Neural cell (in vitro differentiated cells): ENCODE data around the gene ST6GALNAC4. TPM values are rescaled to one million over a fixed set of nuclear protein-coding genes. Genes with fewer than 3 reads are reported as not detected.

Source experiments
- H2AFZ ChIP-seq: fragments of 200-600, 300-800 bp; sonication (generic), shearing (Covaris generic); 2 replicates; pipeline ENCODE4 v1.6.0; 2014; ENCODE audit warnings: low read depth, mild to moderate bottlenecking, antibody characterized with exemption, low read length, moderate library complexity
- H3F3A ChIP-seq: fragments of 200-600 bp; shearing (Covaris generic); 2 replicates; pipeline ENCODE4 v1.6.1; 2016; ENCODE audit warnings: mild to moderate bottlenecking, moderate library complexity, mixed read lengths, antibody characterized with exemption, low read length; ENCODE audit not compliant: insufficient read depth, poor library complexity, severe bottlenecking
- H3K27ac ChIP-seq: fragments of 200-600, 300-800 bp; sonication (generic), shearing (Covaris generic); 2 replicates; pipeline ENCODE4 v1.5.1; 2014; ENCODE audit warnings: mild to moderate bottlenecking, low read length, moderate library complexity
- H3K27me3 ChIP-seq: fragments of 300-800, 200-600 bp; sonication (generic), shearing (Covaris generic); 2 replicates; pipeline ENCODE4 v1.6.0; 2014; ENCODE audit warnings: mild to moderate bottlenecking, low read depth, low read length, moderate library complexity; ENCODE audit not compliant: insufficient read depth
- H3K36me3 ChIP-seq: fragments of 300-800, 200-600 bp; sonication (generic), shearing (Covaris generic); 2 replicates; pipeline ENCODE4 v1.5.1; 2014; ENCODE audit warnings: mild to moderate bottlenecking, antibody characterized with exemption, low read length, moderate library complexity; ENCODE audit not compliant: insufficient read depth
- H3K4me2 ChIP-seq: fragments of 300-800, 200-600 bp; sonication (generic), shearing (Covaris generic); 2 replicates; pipeline ENCODE4 v1.6.0; 2014; ENCODE audit warnings: mild to moderate bottlenecking, low read length
- H3K4me3 ChIP-seq: fragments of 300-800, 200-600 bp; sonication (generic), shearing (Covaris generic); 2 replicates; pipeline ENCODE4 v1.5.1; 2014; ENCODE audit warnings: mild to moderate bottlenecking, low read length, moderate library complexity
- H3K79me2 ChIP-seq: fragments of 200-600 bp; shearing (Covaris generic); replicated peaks from 2 replicates; pipeline ENCODE4 v1.6.0; 2014; ENCODE audit warnings: mild to moderate bottlenecking, low read length, moderate library complexity; ENCODE audit not compliant: insufficient read depth
- H3K9ac ChIP-seq: fragments of 300-800, 200-600 bp; sonication (generic), shearing (Covaris generic); 2 replicates; pipeline ENCODE4 v1.6.1; 2016; ENCODE audit warnings: mild to moderate bottlenecking, low read length, mixed read lengths
- H3K9me2 ChIP-seq: fragments of 200-600 bp; shearing (Covaris generic); 2 replicates; pipeline ENCODE4 v1.6.1; 2016; ENCODE audit warnings: mild to moderate bottlenecking, low read length, mixed read lengths; ENCODE audit not compliant: insufficient read depth
- H3K9me3 ChIP-seq: fragments of 200-600, 300-800 bp; sonication (generic), shearing (Covaris generic); 2 replicates; pipeline ENCODE4 v1.6.1; 2016; ENCODE audit warnings: mild to moderate bottlenecking, mixed run types, low read length, moderate library complexity, mixed read lengths
- H4K20me1 ChIP-seq: fragments of 200-600 bp; shearing (Covaris generic); 2 replicates; pipeline ENCODE4 v1.6.1; 2016; ENCODE audit warnings: mild to moderate bottlenecking, mixed run types; ENCODE audit not compliant: insufficient read depth
- EP300 ChIP-seq: fragments of 450-650 bp; conservative IDR thresholded peaks from 2 replicates; pipeline ENCODE4 v1.6.1; 2014; ENCODE audit warnings: antibody characterized with exemption, mild to moderate bottlenecking, moderate library complexity; ENCODE audit not compliant: poor library complexity, severe bottlenecking
- EZH2 ChIP-seq: fragments of 200-600, 300-800 bp; shearing (Covaris generic), sonication (generic); IDR thresholded peaks from 2 replicates; pipeline ENCODE4 v1.6.1; 2014; ENCODE audit warnings: antibody characterized with exemption, low read length, borderline replicate concordance, mild to moderate bottlenecking; ENCODE audit not compliant: insufficient read depth, poor library complexity, severe bottlenecking
- MXI1 ChIP-seq: fragments of 450-650 bp; conservative IDR thresholded peaks from 2 replicates; pipeline ENCODE4 v1.6.1; 2014; ENCODE audit warnings: antibody characterized with exemption, mild to moderate bottlenecking; ENCODE audit not compliant: poor library complexity, severe bottlenecking
- POLR2AphosphoS5 ChIP-seq: IDR thresholded peaks from 2 replicates; pipeline ENCODE4 v1.6.1; 2012
- RAD21 ChIP-seq: fragments of 450-650 bp; conservative IDR thresholded peaks from 2 replicates; pipeline ENCODE4 v1.6.1; 2014; ENCODE audit warnings: antibody characterized with exemption, mild to moderate bottlenecking, moderate library complexity
- SMC3 ChIP-seq: fragments of 450-650 bp; conservative IDR thresholded peaks from 2 replicates; pipeline ENCODE4 v1.6.1; 2014; ENCODE audit warnings: antibody characterized with exemption, mild to moderate bottlenecking, moderate library complexity; ENCODE audit not compliant: poor library complexity
- TAF1 ChIP-seq: IDR thresholded peaks from 2 replicates; pipeline ENCODE4 v1.6.1; 2012; ENCODE audit warnings: low read depth
- polyA plus RNA-seq: library from polyadenylated mRNA; depleted of rRNA; stranded (reverse); fragments of >200 nt; gene quantifications from 2 replicates; pipeline ENCODE4 v1.2.3, GENCODE V29; 2014
- TF ChIP-seq, protein P1 (sequence below): fragments of 450-650 bp; IDR thresholded peaks from 2 replicates; pipeline ENCODE4 v1.5.1; 2014; ENCODE audit warnings: antibody characterized with exemption, mild to moderate bottlenecking, moderate library complexity; ENCODE audit not compliant: poor library complexity, severe bottlenecking
- TF ChIP-seq, protein P2 (sequence below): IDR thresholded peaks from 2 replicates; pipeline ENCODE4 v1.6.1; 2012; ENCODE audit warnings: borderline replicate concordance

The ST6GALNAC4 gene
- polyA plus RNA-seq, 1 donor from 2014 or later: 5.9 TPM

DNA sequence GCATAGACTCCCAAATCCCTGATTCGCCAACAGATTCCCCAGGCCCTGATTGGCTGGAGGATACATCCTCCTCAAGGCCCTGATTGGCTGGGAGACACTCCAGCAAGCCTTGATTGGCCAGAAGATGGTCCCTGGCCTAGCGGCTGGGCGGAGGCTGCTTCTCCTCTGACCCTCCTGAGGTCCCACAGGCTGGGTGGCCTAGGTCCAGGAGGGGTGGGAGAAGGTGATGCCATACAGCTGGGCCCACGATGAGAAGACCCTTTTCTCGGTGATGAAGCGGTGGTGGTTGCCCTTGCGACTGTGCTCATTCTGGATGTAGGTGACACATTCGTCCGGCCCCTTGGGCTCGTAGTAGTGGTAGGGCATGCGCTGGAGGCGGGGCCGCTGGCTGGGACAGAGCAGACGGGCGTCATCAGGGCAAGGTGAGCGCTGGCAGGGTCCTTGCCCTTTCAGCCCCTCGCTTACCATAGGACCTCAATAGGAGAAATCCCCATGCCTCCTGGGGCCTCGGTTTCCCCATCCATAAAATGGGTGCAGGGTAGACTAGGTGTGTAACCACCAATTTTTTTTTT, 30.4 kb downstream of the ST6GALNAC4 start:
- no peak overlapping the region for H3K4me2 ChIP-seq
- no peaks in the 10 kb centered on the region for H3K27me3 ChIP-seq
- no peaks in the 10 kb centered on the region for H3K9me3 ChIP-seq
- TF ChIP-seq EP300: no peak
- no peak for TF ChIP-seq SMC3
- no peak for TF ChIP-seq EZH2
- TF ChIP-seq, protein P1, sequence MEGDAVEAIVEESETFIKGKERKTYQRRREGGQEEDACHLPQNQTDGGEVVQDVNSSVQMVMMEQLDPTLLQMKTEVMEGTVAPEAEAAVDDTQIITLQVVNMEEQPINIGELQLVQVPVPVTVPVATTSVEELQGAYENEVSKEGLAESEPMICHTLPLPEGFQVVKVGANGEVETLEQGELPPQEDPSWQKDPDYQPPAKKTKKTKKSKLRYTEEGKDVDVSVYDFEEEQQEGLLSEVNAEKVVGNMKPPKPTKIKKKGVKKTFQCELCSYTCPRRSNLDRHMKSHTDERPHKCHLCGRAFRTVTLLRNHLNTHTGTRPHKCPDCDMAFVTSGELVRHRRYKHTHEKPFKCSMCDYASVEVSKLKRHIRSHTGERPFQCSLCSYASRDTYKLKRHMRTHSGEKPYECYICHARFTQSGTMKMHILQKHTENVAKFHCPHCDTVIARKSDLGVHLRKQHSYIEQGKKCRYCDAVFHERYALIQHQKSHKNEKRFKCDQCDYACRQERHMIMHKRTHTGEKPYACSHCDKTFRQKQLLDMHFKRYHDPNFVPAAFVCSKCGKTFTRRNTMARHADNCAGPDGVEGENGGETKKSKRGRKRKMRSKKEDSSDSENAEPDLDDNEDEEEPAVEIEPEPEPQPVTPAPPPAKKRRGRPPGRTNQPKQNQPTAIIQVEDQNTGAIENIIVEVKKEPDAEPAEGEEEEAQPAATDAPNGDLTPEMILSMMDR: no peak
- TF ChIP-seq RAD21: no peak
- TF ChIP-seq TAF1: no peak
- TF ChIP-seq, protein P2, sequence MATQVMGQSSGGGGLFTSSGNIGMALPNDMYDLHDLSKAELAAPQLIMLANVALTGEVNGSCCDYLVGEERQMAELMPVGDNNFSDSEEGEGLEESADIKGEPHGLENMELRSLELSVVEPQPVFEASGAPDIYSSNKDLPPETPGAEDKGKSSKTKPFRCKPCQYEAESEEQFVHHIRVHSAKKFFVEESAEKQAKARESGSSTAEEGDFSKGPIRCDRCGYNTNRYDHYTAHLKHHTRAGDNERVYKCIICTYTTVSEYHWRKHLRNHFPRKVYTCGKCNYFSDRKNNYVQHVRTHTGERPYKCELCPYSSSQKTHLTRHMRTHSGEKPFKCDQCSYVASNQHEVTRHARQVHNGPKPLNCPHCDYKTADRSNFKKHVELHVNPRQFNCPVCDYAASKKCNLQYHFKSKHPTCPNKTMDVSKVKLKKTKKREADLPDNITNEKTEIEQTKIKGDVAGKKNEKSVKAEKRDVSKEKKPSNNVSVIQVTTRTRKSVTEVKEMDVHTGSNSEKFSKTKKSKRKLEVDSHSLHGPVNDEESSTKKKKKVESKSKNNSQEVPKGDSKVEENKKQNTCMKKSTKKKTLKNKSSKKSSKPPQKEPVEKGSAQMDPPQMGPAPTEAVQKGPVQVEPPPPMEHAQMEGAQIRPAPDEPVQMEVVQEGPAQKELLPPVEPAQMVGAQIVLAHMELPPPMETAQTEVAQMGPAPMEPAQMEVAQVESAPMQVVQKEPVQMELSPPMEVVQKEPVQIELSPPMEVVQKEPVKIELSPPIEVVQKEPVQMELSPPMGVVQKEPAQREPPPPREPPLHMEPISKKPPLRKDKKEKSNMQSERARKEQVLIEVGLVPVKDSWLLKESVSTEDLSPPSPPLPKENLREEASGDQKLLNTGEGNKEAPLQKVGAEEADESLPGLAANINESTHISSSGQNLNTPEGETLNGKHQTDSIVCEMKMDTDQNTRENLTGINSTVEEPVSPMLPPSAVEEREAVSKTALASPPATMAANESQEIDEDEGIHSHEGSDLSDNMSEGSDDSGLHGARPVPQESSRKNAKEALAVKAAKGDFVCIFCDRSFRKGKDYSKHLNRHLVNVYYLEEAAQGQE: no peak
- TF ChIP-seq POLR2AphosphoS5: no peak
- no peak for TF ChIP-seq MXI1
- H3K9ac ChIP-seq: no peak overlapping the region
- no peak overlapping the region for H2AFZ ChIP-seq
- no peak overlapping the region for H3K4me3 ChIP-seq
- no peak overlapping the region for H3K27ac ChIP-seq
- H3F3A ChIP-seq: no peaks in the 10 kb centered on the region
- H3K36me3 ChIP-seq: no peaks in the 10 kb centered on the region
- H4K20me1 ChIP-seq: no peaks in the 10 kb centered on the region
- H3K9me2 ChIP-seq: no peaks in the 10 kb centered on the region
- no peaks in the 10 kb centered on the region for H3K79me2 ChIP-seq

DNA sequence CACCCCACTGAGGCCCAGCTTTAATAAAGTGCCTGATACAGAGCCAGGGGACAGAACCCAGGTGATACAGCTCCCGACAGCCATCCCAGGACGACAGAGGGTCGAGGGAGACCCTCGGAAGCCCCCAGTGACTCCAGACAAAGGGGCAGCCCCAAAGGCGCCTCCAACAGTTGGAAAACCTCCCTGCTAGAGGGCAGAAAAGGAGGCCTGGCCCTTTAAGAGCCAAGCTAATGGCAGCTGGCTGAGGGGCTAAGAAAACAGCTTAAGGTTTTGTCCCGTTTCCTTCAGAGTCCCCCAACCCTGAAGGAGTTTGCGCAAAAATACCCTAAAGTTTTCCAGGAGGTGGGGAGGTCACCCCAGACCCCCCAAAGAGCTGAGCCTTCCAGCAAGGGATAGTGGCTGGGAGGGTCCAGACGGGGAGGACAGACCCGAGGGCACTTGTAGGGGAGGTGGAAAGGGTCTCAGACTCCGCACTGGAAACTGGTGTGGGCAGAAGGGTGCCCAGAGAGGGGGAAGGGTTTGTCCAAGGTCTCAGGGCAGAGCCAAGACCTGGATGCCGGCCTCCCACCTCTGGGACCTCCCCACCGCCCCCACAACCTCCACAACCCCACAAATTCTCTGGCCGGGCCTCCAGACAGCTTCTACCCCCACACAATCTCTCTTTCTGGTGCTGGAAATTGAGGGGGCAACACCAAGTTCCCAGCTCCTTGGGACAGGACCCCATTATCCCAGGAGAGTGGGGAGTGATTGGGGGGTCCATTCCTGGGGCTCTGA, 31.1 kb downstream of the ST6GALNAC4 start:
- no peaks in the 10 kb centered on the region for H3F3A ChIP-seq
- no peaks in the 10 kb centered on the region for H3K27me3 ChIP-seq
- no peaks in the 10 kb centered on the region for H3K79me2 ChIP-seq
- no peak overlapping the region for H3K9ac ChIP-seq
- H3K9me3 ChIP-seq: no peaks in the 10 kb centered on the region
- no peak overlapping the region for H3K27ac ChIP-seq
- TF ChIP-seq TAF1: no peak
- TF ChIP-seq, protein P2: no peak
- TF ChIP-seq, protein P1: no peak
- no peak for TF ChIP-seq RAD21
- TF ChIP-seq POLR2AphosphoS5: no peak
- TF ChIP-seq EZH2: no peak
- no peak for TF ChIP-seq SMC3
- no peak overlapping the region for H3K4me2 ChIP-seq
- no peak overlapping the region for H2AFZ ChIP-seq
- no peaks in the 10 kb centered on the region for H4K20me1 ChIP-seq
- H3K9me2 ChIP-seq: no peaks in the 10 kb centered on the region
- H3K4me3 ChIP-seq: no peak overlapping the region
- H3K36me3 ChIP-seq: no peaks in the 10 kb centered on the region
